ENCODE data around the gene PIGS. TPM values are rescaled to one million over a fixed set of nuclear protein-coding genes. Genes with fewer than 3 reads are reported as not detected.
A peak's percentile ranks its signal among the peaks of the same experiment; 100 is the strongest.
"Not testable (repeated sequence)": the region's sequence is repeated elsewhere in the genome, so short reads cannot be mapped to it uniquely, and the experiment has no call there.

Gene PIGS
- total RNA-seq, 1 experiment from 2014 or later = 49.1 TPM

- DNase-seq (ENCODE audit: low read depth) = no peak
Observed at GRCh38 chr17:28529013-28529400, 42.3 kb downstream of the PIGS start.

DNA sequence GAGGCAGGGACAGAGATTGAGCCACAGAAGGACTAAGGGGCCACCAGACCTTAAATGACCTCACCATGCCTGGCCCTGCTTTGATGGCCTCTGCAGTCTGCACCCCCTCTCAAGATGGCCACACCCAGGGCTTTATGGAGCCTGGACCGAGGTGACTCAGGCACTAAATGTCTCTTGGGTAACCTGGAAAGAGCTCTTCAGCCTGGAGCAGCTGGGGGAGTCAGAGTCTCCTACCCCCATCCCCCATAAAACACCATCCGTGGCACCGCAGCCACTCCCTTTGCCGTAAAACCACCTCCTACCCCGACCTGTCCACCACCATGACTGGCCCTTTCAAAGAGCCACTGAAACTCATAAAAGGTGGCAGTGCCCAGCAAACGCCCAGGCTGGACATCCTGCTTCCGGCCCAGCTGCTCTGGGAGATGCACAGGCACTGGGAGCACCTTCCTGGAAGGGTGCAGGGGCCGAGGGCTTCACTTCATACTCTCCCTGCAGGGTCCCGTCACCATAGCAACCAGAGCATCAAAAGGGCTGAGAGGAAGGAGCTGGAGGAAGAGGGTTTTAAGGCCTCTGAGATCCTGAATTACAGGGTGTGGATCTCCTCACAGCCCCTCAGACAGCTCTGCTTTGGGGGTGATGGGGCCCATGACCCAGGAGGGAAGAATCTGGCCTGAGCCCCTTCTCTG, 42.9 kb downstream of the PIGS start:
- DNase-seq (ENCODE audit: low read depth) = no peak

DNA sequence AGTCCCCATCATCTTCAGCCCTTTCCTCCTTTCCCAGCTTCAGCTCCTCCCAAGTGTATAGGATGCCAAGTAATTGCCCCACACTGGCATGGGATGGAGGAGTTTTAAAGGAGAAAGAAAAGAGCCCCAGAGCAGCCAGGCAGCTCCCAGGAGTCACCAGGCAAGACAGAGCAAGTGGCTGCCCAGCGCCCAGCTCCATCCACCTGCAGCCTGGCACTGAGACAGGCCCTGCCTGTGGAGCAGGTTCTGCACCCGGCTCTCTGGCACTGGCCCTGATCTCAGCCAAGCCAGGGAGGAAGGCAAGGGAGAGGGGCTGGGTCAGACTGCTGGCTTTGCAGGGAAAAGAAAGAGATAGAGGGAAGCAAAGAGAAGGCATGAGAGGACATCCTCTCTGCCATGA, 43.5 kb downstream of the PIGS start:
- no peak for DNase-seq (ENCODE audit: low read depth)

GRCh38 chr17:28527181-28527681, 44.1 kb downstream of the PIGS start:
- no peak for DNase-seq (ENCODE audit: low read depth)

DNA sequence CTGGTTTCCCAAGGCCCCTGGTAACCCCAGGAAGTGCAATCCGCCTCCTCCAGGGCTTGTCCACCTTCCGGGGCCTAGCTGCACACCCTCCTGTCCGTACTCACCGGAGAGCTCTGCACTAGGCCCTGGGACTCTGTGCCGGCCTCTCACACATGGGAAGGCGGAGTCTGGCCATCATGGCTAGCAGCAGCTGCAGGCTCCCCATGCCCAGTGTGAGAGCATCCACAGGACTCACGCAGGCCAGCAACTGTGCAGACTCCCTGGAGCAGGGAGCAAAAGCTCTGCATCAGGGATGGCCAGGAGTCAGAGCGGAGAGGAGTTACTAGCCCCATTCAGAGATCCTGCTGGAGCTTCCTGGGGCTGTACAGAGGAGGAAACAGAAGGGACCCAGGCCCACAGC, 44.9 kb downstream of the PIGS start:
- DNase-seq (ENCODE audit: low read depth) = no peak

DNA sequence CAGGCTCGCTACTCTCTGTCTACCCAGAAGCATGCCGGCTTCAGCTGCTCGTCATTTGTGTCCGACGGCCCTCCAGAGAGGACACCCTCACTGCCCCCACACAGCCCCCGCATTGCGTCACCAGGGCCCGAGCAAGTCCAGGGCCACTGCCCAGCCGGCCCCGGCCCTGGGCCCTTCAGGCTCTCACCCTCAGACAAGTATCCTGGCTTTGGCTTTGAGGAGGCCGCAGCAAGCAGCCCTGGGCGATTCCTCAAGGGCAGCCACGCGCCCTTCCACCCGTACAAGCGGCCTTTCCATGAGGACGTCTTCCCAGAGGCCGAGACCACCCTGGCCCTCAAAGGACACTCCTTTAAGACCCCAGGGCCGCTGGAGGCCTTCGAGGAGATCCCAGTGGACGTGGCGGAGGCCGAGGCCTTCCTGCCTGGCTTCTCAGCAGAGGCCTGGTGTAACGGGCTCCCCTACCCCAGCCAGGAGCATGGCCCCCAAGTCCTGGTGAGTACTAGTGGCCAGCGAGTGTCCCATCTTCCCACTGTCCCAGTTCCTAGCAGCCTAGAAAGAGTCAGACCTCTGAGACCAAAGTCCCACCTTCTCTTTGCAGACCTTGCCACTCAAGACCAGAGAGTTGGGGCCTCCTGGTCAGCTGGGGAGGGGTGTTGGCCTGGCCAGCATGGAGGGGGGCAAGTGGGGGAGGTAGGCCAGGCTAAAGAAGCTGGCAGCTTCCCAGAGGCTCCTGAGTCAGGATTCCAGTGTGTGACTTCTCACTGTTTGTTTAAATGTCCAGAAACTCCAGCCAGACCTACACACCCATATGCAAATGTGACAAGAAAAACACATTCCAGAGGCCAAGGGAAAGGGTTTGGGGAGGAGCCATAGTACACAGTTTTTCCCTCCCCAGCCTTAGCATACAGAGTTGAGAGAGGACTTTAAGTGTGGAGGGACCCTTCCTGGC, 46.6 kb downstream of the PIGS start:
- peak; percentile 48 for DNase-seq (ENCODE audit: low read depth)

DNA sequence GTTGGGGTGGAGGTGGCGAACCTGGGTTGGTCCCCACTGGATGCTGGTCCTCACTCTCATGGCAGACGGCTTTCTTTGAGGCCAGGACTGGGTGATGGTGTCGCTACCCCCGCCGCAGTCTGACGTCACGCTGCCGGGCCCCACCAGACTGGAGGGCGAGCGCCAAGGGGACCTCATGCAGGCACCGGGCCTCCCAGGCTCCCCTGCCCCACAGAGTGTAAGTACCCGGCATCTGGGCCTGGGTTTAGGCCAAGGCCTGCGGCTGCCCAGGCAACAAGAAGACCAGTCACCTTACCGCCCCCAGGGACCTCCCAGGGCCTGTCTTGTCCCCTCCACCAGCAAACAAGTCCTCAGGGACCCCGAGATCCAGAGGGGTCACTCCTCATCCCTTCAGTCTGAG, 47.4 kb downstream of the PIGS start:
- no peak for DNase-seq (ENCODE audit: low read depth)

DNA sequence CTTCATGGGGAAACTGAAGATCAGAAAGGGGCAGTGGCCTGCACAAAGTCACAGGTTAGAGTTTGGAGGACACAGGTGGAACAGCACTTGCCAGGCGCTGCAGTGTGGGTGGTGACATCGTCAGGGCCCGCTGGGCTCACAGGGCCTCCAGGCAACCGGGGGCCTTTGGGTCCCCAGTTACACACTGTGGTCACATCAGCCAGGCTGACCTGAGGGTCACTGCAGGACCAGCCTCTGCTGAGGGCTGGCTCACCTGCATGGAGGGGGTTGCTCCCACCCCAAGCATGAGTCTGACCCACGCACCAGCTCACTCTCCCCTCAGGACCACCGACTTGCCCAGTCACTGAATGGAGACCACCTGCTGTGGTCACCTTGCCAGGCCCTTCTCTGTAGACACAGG, 48.1 kb downstream of the PIGS start:
- DNase-seq (ENCODE audit: low read depth) = no peak

- DNase-seq (ENCODE audit: low read depth) = not testable (repeated sequence)
Observed at GRCh38 chr17:28522281-28522680, 49.0 kb downstream of the PIGS start.

DNA sequence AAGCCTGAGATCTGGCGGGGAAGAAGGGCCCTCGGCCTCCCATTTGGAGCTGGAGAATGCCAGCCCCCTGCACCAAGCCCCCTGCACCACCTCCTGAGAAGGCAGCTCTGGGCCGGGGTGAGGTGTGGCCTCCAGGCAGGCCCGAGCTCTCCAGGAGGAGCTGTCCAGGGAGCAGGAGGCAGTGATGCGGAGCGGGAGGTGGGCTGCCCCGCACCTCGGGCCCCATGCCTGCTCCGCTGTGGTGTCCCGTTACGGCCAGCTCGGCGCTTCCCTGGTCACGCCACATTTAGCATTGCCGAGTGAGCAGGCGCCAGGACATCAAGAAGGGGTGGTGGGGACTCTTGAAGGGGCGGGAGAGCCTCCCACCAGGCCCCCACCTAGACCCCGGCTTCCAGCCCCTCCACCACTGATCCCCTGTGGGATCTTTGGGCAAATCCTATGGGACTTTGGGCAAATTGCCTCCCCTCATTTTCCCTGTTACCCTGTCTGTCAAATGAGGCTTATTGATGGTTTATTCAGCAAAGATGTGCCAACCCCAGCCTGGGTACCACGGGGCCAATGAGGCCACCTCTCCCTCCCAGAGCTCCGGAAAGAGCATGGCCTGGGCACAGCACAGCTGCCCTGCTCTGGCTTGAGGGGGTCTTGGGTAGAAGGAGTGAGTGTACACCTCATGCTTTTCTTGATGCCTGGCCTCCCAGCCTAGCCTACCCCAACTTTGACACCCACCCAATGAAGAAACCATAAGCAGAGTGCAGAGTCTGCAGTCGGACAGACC, 49.8 kb downstream of the PIGS start:
- no peak for DNase-seq (ENCODE audit: low read depth)

GRCh38 chr17:28520687-28521086, 50.6 kb downstream of the PIGS start:
- no peak for DNase-seq (ENCODE audit: low read depth)

DNA sequence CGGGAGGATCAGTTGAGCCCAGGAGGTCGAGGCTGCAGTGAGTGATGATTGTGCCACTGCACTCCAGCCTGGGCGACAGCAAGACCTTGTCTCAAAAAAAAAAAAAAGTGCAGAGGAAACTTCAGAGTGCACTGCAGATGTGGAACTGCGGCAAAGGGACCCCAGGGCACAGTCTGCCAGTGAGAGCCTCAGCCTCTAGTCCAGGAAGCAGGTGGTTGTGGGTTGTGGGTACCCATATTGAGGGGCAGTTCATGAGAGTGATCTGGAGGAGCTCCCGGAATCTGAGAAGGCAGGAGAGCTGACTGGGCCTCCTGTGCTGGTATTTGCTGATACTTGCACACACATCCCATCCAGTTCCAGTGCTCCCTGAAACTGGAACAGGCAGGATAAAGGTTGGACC, 52.1 kb downstream of the PIGS start:
- DNase-seq (ENCODE audit: low read depth) = no peak

- DNase-seq (ENCODE audit: low read depth) = no peak
Observed at GRCh38 chr17:28518578-28518977, 52.7 kb downstream of the PIGS start.

GRCh38 chr17:28518132-28518531, 53.2 kb downstream of the PIGS start:
- DNase-seq (ENCODE audit: low read depth) = no peak

DNA sequence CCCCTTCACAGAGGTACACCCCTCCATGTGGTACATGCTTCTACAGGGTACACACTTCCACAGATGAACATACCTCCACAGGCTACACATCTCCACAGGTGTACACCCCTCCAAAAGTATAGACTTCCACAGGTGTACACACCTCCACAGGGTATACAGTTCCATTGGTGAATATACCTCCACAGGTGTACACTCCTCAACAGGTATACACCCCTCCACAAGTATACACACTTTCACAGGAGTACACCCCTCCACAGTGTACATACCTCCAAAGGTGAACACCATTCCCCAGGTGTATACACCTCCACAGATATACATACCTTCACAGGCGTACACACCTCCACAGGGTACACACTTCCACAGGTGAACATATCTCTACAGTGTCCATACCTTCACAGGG, 55.8 kb downstream of the PIGS start:
- no peak for DNase-seq (ENCODE audit: low read depth)

DNA sequence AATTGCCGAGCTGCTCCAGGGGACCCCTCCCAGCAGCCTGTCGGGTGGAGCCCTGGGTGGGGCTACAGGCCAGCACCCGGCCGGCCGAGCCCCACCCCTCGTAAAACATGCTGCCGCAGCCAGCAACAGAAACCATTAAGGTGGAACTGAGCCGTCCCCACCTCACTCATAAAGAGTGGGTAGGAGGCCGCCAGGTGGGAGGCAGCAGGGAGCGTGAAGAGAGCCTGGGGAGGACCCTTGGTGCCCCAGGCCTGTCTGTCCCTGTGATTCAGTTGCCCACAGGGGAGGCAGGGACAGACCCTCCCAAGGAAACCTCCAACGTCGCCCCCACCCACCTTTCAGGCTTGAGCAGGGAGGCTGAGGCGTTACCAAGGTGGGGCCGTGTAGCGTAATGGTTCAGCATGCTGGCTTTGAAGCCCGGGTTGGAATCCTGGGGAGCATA, 56.7 kb downstream of the PIGS start:
- DNase-seq (ENCODE audit: low read depth) = no peak

GRCh38 chr17:28513476-28513875, 57.8 kb downstream of the PIGS start:
- no peak for DNase-seq (ENCODE audit: low read depth)

DNA sequence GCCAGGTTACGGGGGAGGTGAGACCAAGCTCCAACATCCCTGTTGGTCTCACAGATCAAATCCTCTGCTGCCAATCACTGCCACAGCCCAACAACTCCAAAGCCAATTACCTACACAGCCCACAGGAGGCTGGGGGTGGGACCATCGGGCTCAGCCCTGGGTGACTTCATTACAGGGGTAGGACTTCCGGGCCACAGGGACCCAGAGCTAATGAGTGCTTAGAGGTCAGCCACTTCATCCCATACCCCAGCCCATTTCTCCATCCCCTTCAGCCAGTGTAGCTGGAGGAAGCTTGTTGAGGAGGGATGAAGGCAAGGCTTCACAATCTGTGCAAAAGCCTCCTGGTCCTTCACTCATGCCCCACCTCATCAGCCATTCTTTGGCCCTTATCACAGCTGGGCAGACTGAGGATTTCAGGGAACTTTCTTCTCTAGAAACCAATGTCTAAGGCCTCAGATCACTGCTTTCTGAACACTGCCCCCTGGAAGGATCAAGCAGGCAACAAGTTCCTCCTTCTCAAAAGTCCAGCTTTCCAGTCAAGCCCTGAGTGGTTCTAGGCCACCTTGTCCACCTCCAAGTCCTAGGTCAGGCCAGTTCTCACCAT, 59.4 kb downstream of the PIGS start:
- DNase-seq (ENCODE audit: low read depth) = no peak

GRCh38 chr17:28509789-28510188, 61.5 kb downstream of the PIGS start:
- DNase-seq (ENCODE audit: low read depth) = no peak

DNA sequence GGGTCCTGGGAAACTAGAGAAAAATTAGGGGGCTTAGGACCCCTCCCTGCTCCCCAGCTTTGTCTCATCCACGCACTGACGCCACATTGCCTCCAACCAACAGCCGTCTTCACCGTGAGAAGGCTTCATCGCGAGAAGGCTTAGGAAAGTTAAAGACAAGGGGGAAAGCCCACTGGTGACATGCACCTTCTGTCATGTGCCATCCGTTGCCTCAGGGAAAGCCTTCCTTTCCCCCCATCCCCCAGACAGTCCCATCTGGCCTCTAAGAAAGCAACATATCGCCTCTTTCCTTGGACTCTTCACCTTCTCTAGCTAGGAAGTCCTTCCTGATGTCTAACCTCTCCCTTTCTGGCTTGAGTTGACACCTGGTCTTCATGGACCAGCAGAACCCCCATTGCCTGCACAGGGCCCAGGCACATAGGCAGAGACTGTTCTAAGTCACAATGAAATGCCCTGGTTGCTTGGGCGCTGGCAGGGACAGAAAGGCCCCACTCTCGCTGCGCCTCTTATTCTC, 63.1 kb downstream of the PIGS start:
- DNase-seq (ENCODE audit: low read depth) = no peak

- DNase-seq (ENCODE audit: low read depth) = no peak
Observed at GRCh38 chr17:28507567-28508203, 63.6 kb downstream of the PIGS start.

All from Daoy (cell line).